ENCODE measurements around the gene SRMS.
A peak's percentile ranks its signal among the peaks of the same experiment; 100 is the strongest.

The SRMS gene

DNA sequence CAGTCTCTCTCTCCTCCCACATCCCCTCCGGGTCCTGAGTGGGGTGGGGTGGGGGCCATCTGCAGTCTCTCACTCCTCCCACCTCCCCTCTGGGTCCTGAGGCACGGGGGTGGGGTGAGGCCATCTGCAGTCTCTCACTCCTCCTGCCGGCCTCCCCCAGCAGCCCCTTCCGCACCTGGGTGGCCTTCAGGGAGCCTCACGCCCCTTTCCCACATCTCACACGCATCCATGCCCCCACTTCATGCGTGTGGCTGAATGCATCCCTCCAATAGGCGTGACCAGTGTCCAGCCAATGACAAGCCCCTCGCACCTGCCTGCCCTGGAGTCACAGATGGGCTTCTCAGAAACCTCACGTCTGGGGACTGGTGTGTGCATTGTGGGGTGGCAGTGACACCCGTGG, 993 bp upstream of the SRMS start:
- CTCF ChIA-PET, result no interaction called here
- no peak for DNase-seq (ENCODE audit: low spot score)
- TF ChIP-seq, protein P1, sequence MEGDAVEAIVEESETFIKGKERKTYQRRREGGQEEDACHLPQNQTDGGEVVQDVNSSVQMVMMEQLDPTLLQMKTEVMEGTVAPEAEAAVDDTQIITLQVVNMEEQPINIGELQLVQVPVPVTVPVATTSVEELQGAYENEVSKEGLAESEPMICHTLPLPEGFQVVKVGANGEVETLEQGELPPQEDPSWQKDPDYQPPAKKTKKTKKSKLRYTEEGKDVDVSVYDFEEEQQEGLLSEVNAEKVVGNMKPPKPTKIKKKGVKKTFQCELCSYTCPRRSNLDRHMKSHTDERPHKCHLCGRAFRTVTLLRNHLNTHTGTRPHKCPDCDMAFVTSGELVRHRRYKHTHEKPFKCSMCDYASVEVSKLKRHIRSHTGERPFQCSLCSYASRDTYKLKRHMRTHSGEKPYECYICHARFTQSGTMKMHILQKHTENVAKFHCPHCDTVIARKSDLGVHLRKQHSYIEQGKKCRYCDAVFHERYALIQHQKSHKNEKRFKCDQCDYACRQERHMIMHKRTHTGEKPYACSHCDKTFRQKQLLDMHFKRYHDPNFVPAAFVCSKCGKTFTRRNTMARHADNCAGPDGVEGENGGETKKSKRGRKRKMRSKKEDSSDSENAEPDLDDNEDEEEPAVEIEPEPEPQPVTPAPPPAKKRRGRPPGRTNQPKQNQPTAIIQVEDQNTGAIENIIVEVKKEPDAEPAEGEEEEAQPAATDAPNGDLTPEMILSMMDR (conservative IDR thresholded peaks at IDR 0.05; ENCODE audit: low read depth), result no peak
- POLR2A ChIA-PET (ENCODE audit: low non-redundant PET), result no interaction called here
- no peak overlapping the region for H3K27ac ChIP-seq

DNA sequence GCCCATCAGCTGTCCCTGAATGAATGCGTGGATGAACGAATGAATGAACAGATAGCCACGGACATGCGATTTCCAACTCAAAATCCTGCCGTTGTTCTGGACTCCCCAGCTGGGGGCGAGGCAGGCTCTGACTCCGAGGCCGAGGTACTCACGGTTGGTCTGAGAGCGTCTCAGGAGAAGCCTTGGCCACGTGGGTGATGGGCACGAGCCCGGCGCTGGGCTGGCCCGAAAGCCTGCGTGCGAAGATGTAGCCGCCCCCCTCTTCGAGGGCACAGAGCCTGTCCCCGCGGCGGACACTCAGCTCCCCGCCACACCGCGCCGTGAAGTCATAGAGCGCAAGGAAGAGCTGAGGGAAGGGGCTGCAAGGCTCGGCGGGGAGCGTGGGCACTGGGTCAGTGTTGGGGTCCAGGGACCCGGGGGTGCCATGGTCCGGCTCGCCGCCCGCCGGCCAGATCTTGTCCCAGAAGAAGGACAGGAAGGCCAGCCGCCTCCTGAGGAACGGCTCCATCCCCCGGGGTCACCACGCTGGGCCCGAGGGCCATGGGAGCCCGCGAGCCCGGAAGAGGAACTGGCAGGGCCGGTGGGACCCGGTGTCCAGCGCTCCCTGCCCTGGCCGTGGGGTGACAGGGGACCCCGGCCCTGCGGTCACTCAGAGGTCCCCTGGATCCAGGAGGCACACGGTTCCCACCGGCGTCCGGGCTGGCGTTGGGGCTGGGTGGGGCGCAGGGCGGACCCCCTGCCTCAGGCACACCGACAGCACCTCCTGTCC, 409 bp downstream of the SRMS start:
- TF ChIP-seq, protein P1 (conservative IDR thresholded peaks at IDR 0.05; ENCODE audit: low read depth), result no peak
- DNase-seq (ENCODE audit: low spot score), result no peak
- CTCF ChIA-PET, result interaction anchor here (0.6 to 1.8 kb wide), 4 partner anchors 9 to 427 kb away, joined by 3 to 5 read pairs (median 4); partner anchors contain the start of gene PTK6
- peak overlapping the region; percentile 79 for H3K27ac ChIP-seq
- POLR2A ChIA-PET (ENCODE audit: low non-redundant PET), result no interaction called here

DNA sequence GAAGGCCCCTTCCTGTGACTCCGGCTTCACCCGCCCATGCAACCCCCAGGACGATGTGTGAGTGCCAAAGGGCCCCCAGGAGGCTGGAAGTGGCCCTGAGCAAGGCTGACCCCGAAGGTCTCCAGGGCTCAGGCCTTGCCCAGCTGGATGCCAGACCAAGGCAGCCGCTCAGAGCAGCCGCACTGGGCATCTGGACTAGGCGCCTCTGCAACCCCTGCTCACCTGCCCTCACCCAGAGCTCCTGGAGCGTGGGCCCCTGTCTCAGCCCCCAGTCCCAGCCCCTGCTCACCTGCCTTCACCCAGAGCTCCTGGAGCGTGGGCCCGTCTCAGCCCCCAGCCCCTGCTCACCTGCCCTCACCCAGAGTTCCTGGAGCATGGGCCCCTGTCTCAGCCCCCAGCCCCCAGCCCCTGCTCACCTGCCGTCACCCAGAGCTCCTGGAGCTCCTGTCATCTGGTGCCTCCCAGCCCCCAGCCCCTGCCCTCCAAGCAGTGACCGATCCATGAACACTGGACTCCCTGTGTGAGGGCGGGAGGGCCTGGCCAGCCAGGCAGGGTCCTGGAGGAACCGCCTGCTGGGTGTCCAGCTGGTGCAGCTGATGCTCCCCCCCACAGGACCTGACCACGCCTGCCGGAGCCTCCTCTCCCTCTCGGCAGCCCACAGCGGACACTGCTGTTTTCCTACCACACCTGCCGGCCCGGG, 1.1 kb downstream of the SRMS start:
- POLR2A ChIA-PET (ENCODE audit: low non-redundant PET), result interaction anchor here (0.6 kb wide), 1 partner anchor 195 kb away, joined by 3 read pairs; no protein-coding TSS in a partner anchor
- H3K27ac ChIP-seq, result peak overlapping the region; percentile 79
- TF ChIP-seq, protein P1 (conservative IDR thresholded peaks at IDR 0.05; ENCODE audit: low read depth), result no peak
- DNase-seq (ENCODE audit: low spot score), result no peak
- CTCF ChIA-PET, result interaction anchor here (1.3 to 1.8 kb wide), 3 partner anchors 8 to 428 kb away, joined by 3 to 5 read pairs (median 5); partner anchors contain the start of gene PTK6

DNA sequence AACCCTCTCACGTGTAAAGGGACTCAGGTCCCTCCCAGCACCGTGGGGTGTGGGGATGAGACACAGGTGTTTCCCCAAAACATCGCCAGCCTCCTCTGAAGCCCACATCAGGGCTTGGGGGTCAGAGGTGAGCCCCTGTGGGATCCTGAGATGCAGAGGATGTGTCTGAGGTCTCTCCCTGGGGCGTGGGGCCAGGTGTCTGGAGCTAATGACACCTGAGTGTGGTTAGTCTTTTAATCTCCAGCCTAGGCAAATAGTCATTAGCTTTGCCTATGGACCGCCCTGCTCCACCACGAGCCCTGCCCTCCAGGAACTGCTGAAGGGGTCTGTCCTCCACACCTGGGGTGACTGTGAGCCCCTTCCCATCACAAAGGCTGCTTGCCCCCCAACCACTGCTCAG, 1.7 kb downstream of the SRMS start:
- TF ChIP-seq, protein P1 (conservative IDR thresholded peaks at IDR 0.05; ENCODE audit: low read depth), result no peak
- ChIA-PET CTCF (interaction anchor here (1.3 to 1.8 kb wide), 3 partner anchors 7 to 429 kb away, joined by 3 to 5 read pairs (median 5); partner anchors contain the start of gene PTK6), POLR2A (ENCODE audit: low non-redundant PET) (interaction anchor here (0.6 kb wide), 1 partner anchor 195 kb away, joined by 3 read pairs; no protein-coding TSS in a partner anchor)
- H3K27ac ChIP-seq, result peak overlapping the region; percentile 79
- DNase-seq (ENCODE audit: low spot score), result no peak

DNA sequence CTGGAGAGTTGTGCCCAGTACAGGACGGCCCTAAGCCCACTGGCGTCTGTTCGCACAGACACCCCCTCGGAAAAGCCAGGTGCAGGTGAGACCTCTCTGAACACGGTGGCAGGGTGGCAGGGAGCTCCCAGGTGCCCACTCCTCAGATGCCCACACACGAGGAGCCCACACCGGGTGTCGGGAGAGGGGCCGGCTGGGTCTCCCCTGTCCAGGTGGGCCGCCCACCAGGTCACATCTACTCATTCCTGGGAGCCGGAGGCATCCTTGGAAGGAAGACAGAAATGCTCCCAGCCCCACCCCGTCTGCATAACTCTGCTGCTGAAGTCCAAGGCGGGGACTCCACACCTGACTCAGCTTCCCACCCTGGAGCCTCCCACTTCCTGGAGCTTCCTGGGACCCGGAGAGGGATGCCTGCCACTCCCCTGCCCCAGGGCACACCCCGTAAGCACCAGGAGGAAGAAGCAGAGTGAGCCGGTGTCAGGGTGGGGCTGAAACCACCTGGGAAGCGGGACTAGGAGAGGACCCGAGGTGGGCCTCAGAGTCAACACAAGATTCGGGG, 2.5 kb downstream of the SRMS start:
- H3K27ac ChIP-seq, result peak overlapping the region; percentile 79
- peak; percentile 100 for DNase-seq (ENCODE audit: low spot score)
- CTCF ChIA-PET, result interaction anchor here (0.5 to 1.8 kb wide), 7 partner anchors 10 to 429 kb away, joined by 3 to 8 read pairs (median 4); no protein-coding TSS in a partner anchor
- TF ChIP-seq, protein P1 (conservative IDR thresholded peaks at IDR 0.05; ENCODE audit: low read depth), result no peak
- POLR2A ChIA-PET (ENCODE audit: low non-redundant PET), result interaction anchor here (0.6 kb wide), 1 partner anchor 82 kb away, joined by 3 read pairs; the partner anchor contains the start of gene GMEB2
